ENCODE data around the gene NRBF2. TPM values are rescaled to one million over a fixed set of nuclear protein-coding genes. Genes with fewer than 3 reads are reported as not detected.
A peak's percentile ranks its signal among the peaks of the same experiment; 100 is the strongest.

Gene NRBF2
- total RNA-seq, 6 donors from 2014 or later, result 8.8 to 23.5 (median 16.9) TPM

- H3K27ac ChIP-seq, result no peak overlapping the region
- DNase-seq, result no peak
- ATAC-seq (ENCODE audit: low FRiP score in 2 of 2), result peak in 1 of 2 donors; percentile 91
Observed at GRCh38 chr10:63120554-63120953, 12.6 kb upstream of the NRBF2 start.

GRCh38 chr10:63123727-63124362 is 9.3 kb upstream of the NRBF2 start:
- 71 to 88% methylated on average over 2 of the region's 2 CpGs for WGBS, 2 donors
- no peak for ATAC-seq (ENCODE audit: low FRiP score in 2 of 2)

More at GRCh38 chr10:63120554-63120953, 12.6 kb upstream of the NRBF2 start:
- H3K36me3 ChIP-seq, result no peaks in the 10 kb centered on the region
- TF ChIP-seq EP300 (IDR thresholded peaks at IDR 0.05) (no peak), CTCF (IDR thresholded peaks at IDR 0.05) (no peak), POLR2A (IDR thresholded peaks at IDR 0.05) (no peak)
- no peaks in the 10 kb centered on the region for H3K9me3 ChIP-seq
- no peaks in the 10 kb centered on the region for H3K27me3 ChIP-seq
- H3K4me3 ChIP-seq, result no peak overlapping the region
- peaks cover 0 to 5% (median under 1%) of the 10 kb centered on the region in 4 donors for H3K4me1 ChIP-seq

GRCh38 chr10:63125459-63125858 is 7.7 kb upstream of the NRBF2 start:
- H3K36me3 ChIP-seq, result no peaks in the 10 kb centered on the region
- H3K4me3 ChIP-seq, result no peak overlapping the region
- H3K4me1 ChIP-seq, result no peaks in the 10 kb centered on the region
- no peak for DNase-seq
- H3K9me3 ChIP-seq, result no peaks in the 10 kb centered on the region
- WGBS, 2 donors, result 74 to 77% methylated on average over 2 of the region's 2 CpGs
- H3K27me3 ChIP-seq, result no peaks in the 10 kb centered on the region
- TF ChIP-seq POLR2A (IDR thresholded peaks at IDR 0.05), result no peak
- no peak for TF ChIP-seq POLR2AphosphoS5 (IDR thresholded peaks at IDR 0.05)
- TF ChIP-seq CTCF (IDR thresholded peaks at IDR 0.05), result no peak
- TF ChIP-seq EP300 (IDR thresholded peaks at IDR 0.05), result no peak
- H3K27ac ChIP-seq, result no peak overlapping the region
- no peak for ATAC-seq (ENCODE audit: low FRiP score in 2 of 2)

More at GRCh38 chr10:63123727-63124362, 9.3 kb upstream of the NRBF2 start:
- TF ChIP-seq CTCF (IDR thresholded peaks at IDR 0.05), result no peak
- no peak for TF ChIP-seq EP300 (IDR thresholded peaks at IDR 0.05)
- no peak for TF ChIP-seq POLR2A (IDR thresholded peaks at IDR 0.05)
- no peak for TF ChIP-seq POLR2AphosphoS5 (IDR thresholded peaks at IDR 0.05)
- Histone ChIP-seq H3K9me3 (no peaks in the 10 kb centered on the region), H3K36me3 (no peaks in the 10 kb centered on the region), H3K4me1 (no peaks in the 10 kb centered on the region), H3K27me3 (no peaks in the 10 kb centered on the region), H3K4me3 (no peak overlapping the region), H3K27ac (no peak overlapping the region)
- no peak for DNase-seq

GRCh38 chr10:63128443-63128842 is 4.7 kb upstream of the NRBF2 start:
- TF ChIP-seq EP300 (IDR thresholded peaks at IDR 0.05) (no peak), POLR2AphosphoS5 (IDR thresholded peaks at IDR 0.05) (no peak), POLR2A (IDR thresholded peaks at IDR 0.05) (no peak), CTCF (IDR thresholded peaks at IDR 0.05) (no peak)
- Histone ChIP-seq H3K4me1 (peaks cover 0 to 3% (median 0%) of the 10 kb centered on the region in 4 donors), H3K27ac (no peak overlapping the region), H3K9me3 (no peaks in the 10 kb centered on the region), H3K36me3 (no peaks in the 10 kb centered on the region), H3K4me3 (no peak overlapping the region), H3K27me3 (no peaks in the 10 kb centered on the region)
- DNase-seq, result no peak
- WGBS, 2 donors, result 80 to 84% methylated on average over 4 of the region's 4 CpGs
- no peak for ATAC-seq (ENCODE audit: low FRiP score in 2 of 2)

GRCh38 chr10:63129888-63130287 is 3.2 kb upstream of the NRBF2 start:
- no peaks in the 10 kb centered on the region for H3K36me3 ChIP-seq
- DNase-seq (no peak), ATAC-seq (ENCODE audit: low FRiP score in 2 of 2) (no peak)
- no peak for TF ChIP-seq POLR2AphosphoS5 (IDR thresholded peaks at IDR 0.05)
- TF ChIP-seq POLR2A (IDR thresholded peaks at IDR 0.05), result no peak
- 83 to 86% methylated on average over 6 of the region's 6 CpGs for WGBS, 2 donors
- H3K27me3 ChIP-seq, result no peaks in the 10 kb centered on the region
- H3K27ac ChIP-seq, result no peak overlapping the region
- no peak overlapping the region for H3K4me3 ChIP-seq
- peaks cover 9 to 13% (median 10%) of the 10 kb centered on the region in 4 donors for H3K4me1 ChIP-seq
- H3K9me3 ChIP-seq, result no peaks in the 10 kb centered on the region

Measured in upper lobe of left lung (tissue), 6 donors.